BJ (cell line): ENCODE results near the gene NRM. TPM values are rescaled to one million over a fixed set of nuclear protein-coding genes. Genes with fewer than 3 reads are reported as not detected.
A peak's percentile ranks its signal among the peaks of the same experiment; 100 is the strongest.
"Not testable (repeated sequence)": the region's sequence is repeated elsewhere in the genome, so short reads cannot be mapped to it uniquely, and the experiment has no call there.

Experiments used
- CTCF ChIA-PET: fragments of 350-600 bp; formaldehyde crosslinking; extraction: SDS; loops from one replicate; lab custom pipeline; 2021; ENCODE audit warnings: antibody characterized with exemption, inconsistent platforms; lab: Yijun Ruan, JAX
- POLR2A ChIA-PET: fragments of 300-600 bp; sonication (Branson Sonifier 250); formaldehyde crosslinking; extraction: SDS; loops from one replicate; lab custom pipeline; 2021; ENCODE audit warnings: antibody characterized with exemption; lab: Charles Lee
- DNase-seq: peaks from one replicate; pipeline ENCODE4 v3.0.0-alpha.2; 2011; ENCODE audit warnings: low read depth
- H3K27me3 ChIP-seq: 2 replicates; pipeline ENCODE4 v1.6.0; 2011; ENCODE audit warnings: low read length; ENCODE audit not compliant: control insufficient read depth, insufficient read depth
- H3K36me3 ChIP-seq: 2 replicates; pipeline ENCODE4 v1.5.1; 2011; ENCODE audit warnings: low read length; ENCODE audit not compliant: control insufficient read depth, insufficient read depth
- H3K4me3 ChIP-seq: 2 replicates; pipeline ENCODE4 v1.5.1; 2011; ENCODE audit warnings: low read depth, mild to moderate bottlenecking, control low read depth, low read length
- polyA plus RNA-seq: library from polyadenylated mRNA; depleted of rRNA; stranded (reverse); fragments of >200 nt; gene quantifications from 2 replicates; pipeline ENCODE4 v1.2.3, GENCODE V29; 2011
- TF ChIP-seq, protein P1 (sequence below): IDR thresholded peaks from 2 replicates; pipeline ENCODE4 v1.5.1; 2011; ENCODE audit warnings: low read depth, mild to moderate bottlenecking, control low read depth, inconsistent platforms, low read length, moderate library complexity; ENCODE audit not compliant: insufficient read depth

NRM gene
- polyA plus RNA-seq, 1 experiment: 19.7 TPM

DNA sequence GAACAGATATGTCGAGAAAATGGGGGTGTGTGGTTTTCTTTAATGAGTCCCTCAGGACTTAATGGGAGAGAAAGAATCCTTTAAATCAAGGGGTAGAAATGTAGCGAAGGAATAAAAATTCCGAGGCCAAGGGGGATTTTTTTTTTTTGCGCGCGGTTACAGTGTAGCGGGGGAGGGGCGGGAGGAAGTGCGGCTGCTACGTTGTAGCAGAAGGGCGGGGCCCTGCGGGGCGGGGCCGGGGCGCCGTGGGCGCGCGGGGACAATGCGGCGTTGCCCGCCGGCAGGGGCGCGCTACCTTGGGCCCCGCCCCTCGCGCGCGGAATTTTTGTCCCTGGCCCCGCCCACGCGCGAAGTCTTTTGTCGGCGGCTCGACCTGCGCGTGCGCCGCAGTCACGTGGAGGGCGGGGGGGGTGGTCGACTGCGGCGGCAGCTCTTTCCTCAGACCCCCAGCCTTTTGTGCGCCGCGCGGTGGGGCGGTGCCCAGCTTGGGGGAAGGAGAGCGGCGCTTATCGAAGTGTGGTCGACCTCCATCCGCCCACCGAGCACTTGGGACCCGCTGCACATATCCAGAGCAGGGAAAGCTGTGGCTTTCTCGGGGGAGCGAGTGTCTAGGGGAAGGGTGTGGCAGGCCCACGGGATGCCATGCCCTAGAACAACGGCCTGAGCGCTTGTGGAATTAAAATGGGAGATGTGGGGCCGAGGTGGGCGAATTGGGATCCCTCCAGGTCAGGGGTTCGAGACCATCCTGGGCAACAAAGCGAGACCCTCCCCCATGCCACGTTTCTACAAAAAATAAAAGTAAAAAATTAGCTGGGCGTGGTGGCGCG lies 30.6 kb upstream of the NRM start:
- CTCF ChIA-PET: interaction anchor here (0.7 to 20.5 kb wide), 23 partner anchors 10 to 370 kb away, joined by 3 to 387 read pairs (median 5); partner anchors contain the start of genes DDR1, DHX16, FLOT1 and NRM
- no peaks in the 10 kb centered on the region for H3K27me3 ChIP-seq
- DNase-seq: no peak
- TF ChIP-seq, protein P1, sequence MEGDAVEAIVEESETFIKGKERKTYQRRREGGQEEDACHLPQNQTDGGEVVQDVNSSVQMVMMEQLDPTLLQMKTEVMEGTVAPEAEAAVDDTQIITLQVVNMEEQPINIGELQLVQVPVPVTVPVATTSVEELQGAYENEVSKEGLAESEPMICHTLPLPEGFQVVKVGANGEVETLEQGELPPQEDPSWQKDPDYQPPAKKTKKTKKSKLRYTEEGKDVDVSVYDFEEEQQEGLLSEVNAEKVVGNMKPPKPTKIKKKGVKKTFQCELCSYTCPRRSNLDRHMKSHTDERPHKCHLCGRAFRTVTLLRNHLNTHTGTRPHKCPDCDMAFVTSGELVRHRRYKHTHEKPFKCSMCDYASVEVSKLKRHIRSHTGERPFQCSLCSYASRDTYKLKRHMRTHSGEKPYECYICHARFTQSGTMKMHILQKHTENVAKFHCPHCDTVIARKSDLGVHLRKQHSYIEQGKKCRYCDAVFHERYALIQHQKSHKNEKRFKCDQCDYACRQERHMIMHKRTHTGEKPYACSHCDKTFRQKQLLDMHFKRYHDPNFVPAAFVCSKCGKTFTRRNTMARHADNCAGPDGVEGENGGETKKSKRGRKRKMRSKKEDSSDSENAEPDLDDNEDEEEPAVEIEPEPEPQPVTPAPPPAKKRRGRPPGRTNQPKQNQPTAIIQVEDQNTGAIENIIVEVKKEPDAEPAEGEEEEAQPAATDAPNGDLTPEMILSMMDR: peak; percentile 18; the same call in 1 of the 2 replicates
- POLR2A ChIA-PET: interaction anchor here (0.6 to 1.6 kb wide), 2 partner anchors 40 to 105 kb away, joined by 4 to 5 read pairs; no protein-coding TSS in a partner anchor
- peaks cover 16% of the 10 kb centered on the region for H3K36me3 ChIP-seq
- peak overlapping the region; percentile 92 for H3K4me3 ChIP-seq

GRCh38 chr6:30720738-30721197 lies 30.0 kb upstream of the NRM start:
- TF ChIP-seq, protein P1: no peak; the same call in 1 of the 2 replicates
- ChIA-PET POLR2A (interaction anchor here (0.6 to 1.6 kb wide), 2 partner anchors 25 to 39 kb away, joined by 4 to 8 read pairs; no protein-coding TSS in a partner anchor), CTCF (interaction anchor here (0.6 to 20.5 kb wide), 7 partner anchors 9 to 162 kb away, joined by 3 to 387 read pairs (median 11); partner anchors contain the start of genes DDR1, DHX16, FLOT1 and NRM)
- no peak for DNase-seq
- peak overlapping the region; percentile 92 for H3K4me3 ChIP-seq
- H3K36me3 ChIP-seq: peaks cover 14% of the 10 kb centered on the region
- H3K27me3 ChIP-seq: no peaks in the 10 kb centered on the region

- H3K27me3 ChIP-seq: no peaks in the 10 kb centered on the region
- TF ChIP-seq, protein P1: no peak
- peaks cover 13% of the 10 kb centered on the region for H3K36me3 ChIP-seq
- POLR2A ChIA-PET: interaction anchor here (0.6 kb wide), 1 partner anchor 24 kb away, joined by 8 read pairs; no protein-coding TSS in a partner anchor
- H3K4me3 ChIP-seq: peak within 1 kb of the TSS; percentile 92
- CTCF ChIA-PET: interaction anchor here (0.6 to 20.5 kb wide), 3 partner anchors 22 to 42 kb away, joined by 3 to 387 read pairs (median 11); partner anchors contain the start of genes DHX16 and NRM
- peak; percentile 87 for DNase-seq
Observed at GRCh38 chr6:30719791-30720737, 29.3 kb upstream of the NRM start, which contains the start of gene TUBB. TUBB (plus strand) TSS chr6:30720352; CDS start chr6:30720507, 155 bp downstream.

DNA sequence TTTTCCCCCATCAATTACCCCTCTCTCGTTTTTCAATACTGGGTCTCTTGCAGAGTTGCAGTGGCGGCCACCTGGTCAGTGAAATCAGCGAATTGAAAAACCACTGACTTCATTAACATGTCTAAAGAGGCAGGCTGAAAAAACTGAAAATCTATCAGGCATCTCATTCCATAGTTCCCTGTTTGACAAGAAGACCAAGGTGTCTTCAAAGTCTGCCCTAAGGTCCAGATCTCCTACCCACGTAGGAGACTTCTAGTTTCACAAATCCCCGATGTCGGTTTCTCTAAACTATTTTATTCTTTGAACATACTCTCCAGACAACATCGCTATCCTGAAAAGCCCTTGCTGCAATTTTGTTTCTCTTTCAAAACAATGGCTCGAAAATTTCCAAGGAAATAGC lies 28.6 kb upstream of the NRM start:
- CTCF ChIA-PET: interaction anchor here (20.5 kb wide), 1 partner anchor 42 kb away, joined by 387 read pairs; the partner anchor contains the start of gene DHX16
- Histone ChIP-seq H3K27me3 (no peaks in the 10 kb centered on the region), H3K36me3 (peaks cover 12% of the 10 kb centered on the region), H3K4me3 (peak overlapping the region; percentile 51)
- no peak for DNase-seq
- TF ChIP-seq, protein P1: no peak
- POLR2A ChIA-PET: no interaction called here

- H3K4me3 ChIP-seq: peak overlapping the region; percentile 37
- POLR2A ChIA-PET: interaction anchor here (0.6 to 1.3 kb wide), 4 partner anchors 22 to 129 kb away, joined by 4 to 27 read pairs (median 10); partner anchors contain the start of gene NRM
- H3K36me3 ChIP-seq, DNase-seq, H3K27me3 ChIP-seq: not testable (repeated sequence)
- CTCF ChIA-PET: interaction anchor here (1.2 to 20.5 kb wide), 2 partner anchors 30 to 40 kb away, joined by 3 to 387 read pairs; partner anchors contain the start of gene DHX16
Observed at GRCh38 chr6:30717845-30718720, 27.3 kb upstream of the NRM start.
